ENCODE measurements around the gene CEND1.
A peak's percentile ranks its signal among the peaks of the same experiment; 100 is the strongest.

Gene CEND1

DNA sequence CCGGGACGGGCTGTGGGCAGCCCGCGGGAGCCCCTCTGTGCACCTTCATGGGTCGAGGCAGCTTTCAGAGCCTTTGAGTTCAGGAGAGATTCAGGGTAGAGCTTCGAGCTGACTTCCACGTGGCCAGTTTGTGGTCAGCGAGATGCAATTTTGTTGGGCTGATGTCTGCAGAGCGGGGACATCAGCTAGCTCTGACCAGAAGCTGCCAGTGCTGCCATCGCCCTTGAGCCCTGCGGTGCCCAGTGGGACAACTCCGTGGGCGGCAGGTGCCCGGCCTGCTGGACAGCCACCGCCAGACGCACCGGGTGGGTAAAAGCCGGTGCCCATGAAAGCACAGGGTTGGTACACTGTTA is 41.9 kb downstream of the CEND1 start:
- H2AFZ ChIP-seq (ENCODE audit: low read depth, low read length), result no peak overlapping the region
- no peak for TF ChIP-seq EZH2phosphoT487 (IDR thresholded peaks at IDR 0.05; ENCODE audit: low read depth)
- TF ChIP-seq, protein P1, sequence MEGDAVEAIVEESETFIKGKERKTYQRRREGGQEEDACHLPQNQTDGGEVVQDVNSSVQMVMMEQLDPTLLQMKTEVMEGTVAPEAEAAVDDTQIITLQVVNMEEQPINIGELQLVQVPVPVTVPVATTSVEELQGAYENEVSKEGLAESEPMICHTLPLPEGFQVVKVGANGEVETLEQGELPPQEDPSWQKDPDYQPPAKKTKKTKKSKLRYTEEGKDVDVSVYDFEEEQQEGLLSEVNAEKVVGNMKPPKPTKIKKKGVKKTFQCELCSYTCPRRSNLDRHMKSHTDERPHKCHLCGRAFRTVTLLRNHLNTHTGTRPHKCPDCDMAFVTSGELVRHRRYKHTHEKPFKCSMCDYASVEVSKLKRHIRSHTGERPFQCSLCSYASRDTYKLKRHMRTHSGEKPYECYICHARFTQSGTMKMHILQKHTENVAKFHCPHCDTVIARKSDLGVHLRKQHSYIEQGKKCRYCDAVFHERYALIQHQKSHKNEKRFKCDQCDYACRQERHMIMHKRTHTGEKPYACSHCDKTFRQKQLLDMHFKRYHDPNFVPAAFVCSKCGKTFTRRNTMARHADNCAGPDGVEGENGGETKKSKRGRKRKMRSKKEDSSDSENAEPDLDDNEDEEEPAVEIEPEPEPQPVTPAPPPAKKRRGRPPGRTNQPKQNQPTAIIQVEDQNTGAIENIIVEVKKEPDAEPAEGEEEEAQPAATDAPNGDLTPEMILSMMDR (IDR thresholded peaks at IDR 0.05; ENCODE audit: low read depth, low read length), result no peak
- H3K4me1 ChIP-seq (ENCODE audit: low read length), result peaks cover 14% of the 10 kb centered on the region

GRCh38 chr11:747158-748006 is 42.5 kb downstream of the CEND1 start, which contains the start of gene TALDO1:
TSS of gene TALDO1 (plus strand) at chr11:747464. CDS start at chr11:747482, 18 bp downstream.
- H3K9ac ChIP-seq (ENCODE audit: low read length), result peak within 1 kb of the TSS; percentile 80
- peak within 1 kb of the TSS; percentile 93 for H3K4me2 ChIP-seq (ENCODE audit: low read length)
- H3K4me1 ChIP-seq (ENCODE audit: low read length), result peaks cover 14% of the 10 kb centered on the region
- H3K4me3 ChIP-seq (ENCODE audit: low read length), result peak within 1 kb of the TSS; percentile 89
- peak within 1 kb of the TSS; percentile 75 for H3K27ac ChIP-seq (ENCODE audit: low read length)
- TF ChIP-seq, protein P1 (IDR thresholded peaks at IDR 0.05; ENCODE audit: low read depth, low read length), result peak; percentile 28
- no peak for TF ChIP-seq EZH2phosphoT487 (IDR thresholded peaks at IDR 0.05; ENCODE audit: low read depth)
- peak within 1 kb of the TSS; percentile 72 for H2AFZ ChIP-seq (ENCODE audit: low read depth, low read length)
- no peaks in the 10 kb centered on the region for H3K9me3 ChIP-seq (ENCODE audit: insufficient read depth, low read length)
- no peaks in the 10 kb centered on the region for H3K27me3 ChIP-seq (ENCODE audit: low read depth, low read length)
- H4K20me1 ChIP-seq (ENCODE audit: insufficient read depth, low read length), result peaks cover 23% of the 10 kb centered on the region
- H3K79me2 ChIP-seq (ENCODE audit: low read length), result peaks cover 56% of the 10 kb centered on the region
- peaks cover 12% of the 10 kb centered on the region for H3K36me3 ChIP-seq (replicated peaks; ENCODE audit: low read depth, low read length)

More for the DNA sequence above, 41.9 kb downstream of the CEND1 start:
- Histone ChIP-seq H3K27ac (ENCODE audit: low read length) (peak overlapping the region; percentile 75), H3K79me2 (ENCODE audit: low read length) (peaks cover 62% of the 10 kb centered on the region), H3K4me3 (ENCODE audit: low read length) (peak overlapping the region; percentile 89), H3K9ac (ENCODE audit: low read length) (peak overlapping the region; percentile 80), H3K4me2 (ENCODE audit: low read length) (peak overlapping the region; percentile 93), H3K9me3 (ENCODE audit: insufficient read depth, low read length) (no peaks in the 10 kb centered on the region), H4K20me1 (ENCODE audit: insufficient read depth, low read length) (peaks cover 28% of the 10 kb centered on the region), H3K36me3 (replicated peaks; ENCODE audit: low read depth, low read length) (peaks cover 18% of the 10 kb centered on the region), H3K27me3 (ENCODE audit: low read depth, low read length) (no peaks in the 10 kb centered on the region)

GRCh38 chr11:746289-747157 is 43.4 kb downstream of the CEND1 start:
- Histone ChIP-seq H3K4me3 (ENCODE audit: low read length) (peak overlapping the region; percentile 89), H3K9me3 (ENCODE audit: insufficient read depth, low read length) (no peaks in the 10 kb centered on the region), H2AFZ (ENCODE audit: low read depth, low read length) (peak overlapping the region; percentile 72), H3K79me2 (ENCODE audit: low read length) (peaks cover 47% of the 10 kb centered on the region), H3K9ac (ENCODE audit: low read length) (peak overlapping the region; percentile 79), H4K20me1 (ENCODE audit: insufficient read depth, low read length) (peaks cover 22% of the 10 kb centered on the region), H3K36me3 (replicated peaks; ENCODE audit: low read depth, low read length) (peaks cover 12% of the 10 kb centered on the region), H3K27ac (ENCODE audit: low read length) (peak overlapping the region; percentile 58), H3K4me1 (ENCODE audit: low read length) (peaks cover 14% of the 10 kb centered on the region), H3K27me3 (ENCODE audit: low read depth, low read length) (no peaks in the 10 kb centered on the region), H3K4me2 (ENCODE audit: low read length) (peak overlapping the region; percentile 88)
- TF ChIP-seq, protein P1 (IDR thresholded peaks at IDR 0.05; ENCODE audit: low read depth, low read length), result no peak
- no peak for TF ChIP-seq EZH2phosphoT487 (IDR thresholded peaks at IDR 0.05; ENCODE audit: low read depth)

GRCh38 chr11:745428-745827 is 44.5 kb downstream of the CEND1 start:
- TF ChIP-seq, protein P1 (IDR thresholded peaks at IDR 0.05; ENCODE audit: low read depth, low read length), result no peak
- TF ChIP-seq EZH2phosphoT487 (IDR thresholded peaks at IDR 0.05; ENCODE audit: low read depth), result no peak
- Histone ChIP-seq H2AFZ (ENCODE audit: low read depth, low read length) (no peak overlapping the region), H3K4me2 (ENCODE audit: low read length) (no peak overlapping the region), H4K20me1 (ENCODE audit: insufficient read depth, low read length) (peaks cover 15% of the 10 kb centered on the region), H3K36me3 (replicated peaks; ENCODE audit: low read depth, low read length) (peaks cover 12% of the 10 kb centered on the region), H3K4me1 (ENCODE audit: low read length) (peaks cover 14% of the 10 kb centered on the region), H3K4me3 (ENCODE audit: low read length) (no peak overlapping the region), H3K27ac (ENCODE audit: low read length) (no peak overlapping the region), H3K9me3 (ENCODE audit: insufficient read depth, low read length) (no peaks in the 10 kb centered on the region), H3K9ac (ENCODE audit: low read length) (no peak overlapping the region), H3K79me2 (ENCODE audit: low read length) (peaks cover 36% of the 10 kb centered on the region), H3K27me3 (ENCODE audit: low read depth, low read length) (no peaks in the 10 kb centered on the region)
